HG03139 (cell line): ENCODE data around the gene NID2.

Source experiments
- ATAC-seq: cut with Tn5 transposase; IDR thresholded peaks from one replicate; pipeline ENCODE4 v1.9.1; 2021; ENCODE audit not compliant: unreplicated experiment

The NID2 gene

DNA sequence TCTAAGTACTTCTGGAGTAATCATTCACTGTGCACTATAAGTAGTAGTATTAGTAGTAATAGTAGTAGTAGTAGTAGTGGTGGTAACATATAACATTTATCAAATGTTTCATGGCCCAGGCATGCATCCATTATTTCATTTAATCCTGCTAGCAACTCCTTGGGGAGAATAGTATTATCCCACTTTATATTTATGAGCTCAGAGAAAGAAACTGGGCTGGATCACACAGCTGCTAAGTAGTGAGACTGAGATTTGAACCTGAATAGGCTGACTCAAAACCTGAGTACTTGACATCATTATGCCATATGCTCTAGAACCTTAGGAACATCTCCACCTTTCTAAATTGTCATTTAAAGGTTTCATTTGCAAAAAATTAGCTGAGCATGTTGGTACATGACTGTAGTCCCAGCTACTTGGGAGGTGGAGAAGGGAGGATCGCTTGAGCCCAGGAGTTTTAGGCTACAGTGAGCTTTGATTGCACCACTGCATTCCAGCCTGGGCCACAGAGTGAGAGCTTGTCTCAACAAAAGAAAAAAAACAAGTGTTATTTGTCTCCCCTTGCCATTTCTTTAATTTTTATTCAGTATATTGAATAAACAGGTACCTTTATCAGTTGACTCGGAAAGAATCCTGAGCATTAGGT lies 11.4 kb upstream of the NID2 start:
- no peak for ATAC-seq

GRCh38 chr14:52079239-52079959 lies 10.5 kb upstream of the NID2 start:
- no peak for ATAC-seq

DNA sequence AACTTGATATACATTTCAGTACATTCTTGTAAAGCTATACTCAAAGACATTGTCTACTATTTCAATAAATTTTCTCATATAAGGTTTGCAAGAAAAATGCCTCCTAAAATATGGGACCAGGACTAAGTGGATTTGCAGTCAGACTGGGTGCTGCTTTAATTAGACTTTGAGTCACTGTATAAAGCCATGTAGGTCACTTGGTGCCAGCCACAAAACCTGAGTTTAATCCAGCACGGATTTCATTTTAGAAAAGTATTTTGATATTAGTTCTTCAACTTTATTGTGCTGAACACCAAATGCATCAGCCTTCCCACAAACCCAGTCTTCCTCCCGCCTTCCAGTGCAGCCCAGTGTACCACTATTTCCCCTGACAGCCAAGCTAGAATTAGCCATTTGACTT lies 9.9 kb upstream of the NID2 start:
- ATAC-seq = no peak

GRCh38 chr14:52078095-52078531 lies 9.3 kb upstream of the NID2 start:
- ATAC-seq = no peak

- ATAC-seq = no peak
Measured at GRCh38 chr14:52077256-52077979, 8.6 kb upstream of the NID2 start.

- ATAC-seq = no peak
Measured at GRCh38 chr14:52076334-52076733, 7.5 kb upstream of the NID2 start.

DNA sequence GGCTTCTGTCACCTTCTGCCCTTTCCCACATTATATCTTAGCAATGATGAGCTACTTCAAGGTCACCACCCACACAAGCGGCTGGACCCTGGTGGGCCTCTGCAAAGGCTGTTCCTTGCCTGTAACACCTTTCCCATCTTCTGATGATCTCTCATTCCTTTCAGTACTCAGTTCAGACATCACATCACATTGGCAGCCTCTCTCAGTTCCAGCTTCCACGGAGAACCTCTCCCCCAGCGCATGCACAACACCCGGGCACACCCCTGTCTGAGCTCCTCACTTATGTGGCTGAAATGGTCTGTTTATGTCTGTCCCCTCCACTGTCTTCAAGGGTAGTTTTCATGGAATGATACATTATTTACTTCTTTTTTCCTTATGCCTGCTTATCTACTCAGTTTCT lies 6.5 kb upstream of the NID2 start:
- no peak for ATAC-seq

GRCh38 chr14:52073251-52073650 lies 4.4 kb upstream of the NID2 start:
- ATAC-seq = no peak

GRCh38 chr14:52072266-52072780 lies 3.5 kb upstream of the NID2 start:
- no peak for ATAC-seq

- ATAC-seq = no peak
Measured at GRCh38 chr14:52071675-52072074, 2.8 kb upstream of the NID2 start.

- no peak for ATAC-seq
Measured at GRCh38 chr14:52070051-52070431, 1.2 kb upstream of the NID2 start.

DNA sequence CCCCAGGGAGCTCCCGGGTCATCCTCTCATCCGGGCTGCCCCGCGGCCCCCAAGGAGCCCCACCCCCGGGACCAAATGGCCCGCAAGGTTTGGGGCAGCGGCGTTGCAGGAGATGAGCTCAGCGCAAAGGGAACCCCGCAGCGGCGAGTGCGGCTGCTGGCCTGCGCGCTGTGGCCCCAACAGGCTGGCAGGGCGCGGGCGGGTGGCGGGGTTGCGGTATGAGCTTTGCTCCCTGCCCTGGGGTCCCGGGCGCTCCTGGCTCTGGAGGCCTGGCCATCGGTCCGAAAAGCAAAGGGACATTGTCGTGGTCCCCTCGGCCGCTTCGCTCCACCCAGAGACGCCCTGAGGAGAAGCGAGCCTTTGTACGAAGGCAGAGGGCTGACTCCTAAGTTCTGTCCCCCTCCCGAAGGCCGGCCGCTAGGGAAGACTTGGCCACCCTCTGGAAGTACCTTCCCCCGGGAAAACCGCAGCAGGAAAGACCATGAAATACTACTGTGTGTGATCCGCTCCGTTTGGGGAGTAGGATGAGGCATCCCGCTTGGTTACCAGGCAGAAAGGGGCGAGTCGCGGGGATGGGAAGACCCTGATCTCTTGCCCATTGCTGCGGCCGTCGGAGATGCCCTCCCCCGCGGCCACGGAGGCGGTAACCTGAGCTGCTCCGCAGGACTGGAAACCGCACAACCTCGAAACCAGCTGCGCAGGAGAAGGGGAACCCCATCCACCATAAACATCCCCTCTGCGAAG lies 620 bp upstream of the NID2 start:
- ATAC-seq = no peak

DNA sequence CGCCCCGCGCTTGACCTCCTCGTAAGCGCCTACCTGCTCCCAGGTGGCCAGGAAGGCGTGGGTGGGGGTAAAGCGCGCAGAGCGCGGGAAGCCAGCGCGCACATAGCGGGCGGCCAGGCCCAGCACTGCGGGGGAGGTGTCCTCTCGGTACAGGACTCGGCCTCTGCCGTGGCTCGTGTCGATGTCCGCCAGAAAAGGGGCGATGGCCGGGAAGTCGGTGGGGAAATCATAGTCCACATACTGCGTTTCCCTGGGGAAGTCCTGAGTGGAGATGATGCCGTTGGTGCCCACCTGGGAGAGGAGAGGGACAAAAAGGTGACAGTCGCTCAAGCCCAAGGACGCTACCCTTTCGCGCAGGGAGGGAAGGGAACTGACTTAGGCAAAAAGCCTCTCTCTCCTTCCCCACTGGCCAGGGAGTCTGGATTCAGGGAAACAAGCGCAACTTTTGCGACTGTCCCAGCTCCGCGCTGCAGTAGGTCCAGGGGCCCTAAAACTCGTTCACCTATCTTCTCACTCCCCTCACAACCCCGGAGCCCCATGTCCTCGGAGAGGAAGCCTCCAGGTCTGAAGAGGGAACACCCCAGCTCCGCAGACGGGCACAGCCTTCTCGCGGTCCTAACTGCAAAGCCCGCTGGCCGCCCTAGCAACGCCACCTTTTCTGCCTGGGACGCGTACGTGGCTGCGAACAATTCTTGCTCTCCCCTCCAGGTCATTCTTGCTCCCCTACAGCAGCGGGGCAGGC lies 815 bp downstream of the NID2 start:
- ATAC-seq = no peak

- no peak for ATAC-seq
Measured at GRCh38 chr14:52064174-52064573, 4.7 kb downstream of the NID2 start.

- ATAC-seq = no peak
Measured at GRCh38 chr14:52063052-52063462, 5.8 kb downstream of the NID2 start.

DNA sequence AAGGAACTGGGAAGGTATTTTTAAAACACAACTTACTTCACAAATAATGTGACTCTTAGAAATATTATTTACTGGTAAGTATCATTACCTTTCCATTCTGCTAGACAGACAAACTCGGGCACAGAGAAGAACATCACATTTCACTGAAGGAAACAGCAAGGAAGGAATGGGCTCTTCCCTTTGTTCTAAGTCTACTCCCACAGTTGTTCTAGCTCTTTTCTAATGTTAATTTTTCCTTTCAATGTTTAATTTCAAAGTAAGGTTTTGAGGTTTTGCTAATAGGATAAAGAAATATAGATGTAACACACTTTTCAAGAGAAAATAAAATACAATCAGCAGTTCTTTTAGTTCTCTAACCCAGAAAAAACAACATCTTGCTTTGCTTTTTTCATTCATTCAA lies 7.0 kb downstream of the NID2 start:
- ATAC-seq = no peak

DNA sequence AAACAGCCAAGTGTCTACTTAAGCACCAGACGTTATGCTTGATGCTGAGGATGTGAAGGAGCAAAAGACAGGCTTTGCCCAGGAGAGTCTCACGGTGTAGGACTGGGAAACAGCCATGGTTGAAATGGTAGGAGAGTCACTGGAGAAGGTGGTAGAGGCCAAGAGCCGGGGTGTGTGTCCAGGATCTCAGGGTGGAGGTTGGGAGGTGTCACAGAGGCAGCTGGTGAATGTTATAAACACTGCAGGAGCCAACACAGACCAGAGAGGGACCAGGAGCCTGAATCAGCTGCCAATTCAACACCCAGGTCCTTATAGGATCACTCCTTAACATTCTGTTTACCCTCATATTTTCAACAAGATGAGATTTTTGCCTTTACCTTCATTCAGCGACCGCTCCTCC lies 7.5 kb downstream of the NID2 start:
- ATAC-seq = no peak

DNA sequence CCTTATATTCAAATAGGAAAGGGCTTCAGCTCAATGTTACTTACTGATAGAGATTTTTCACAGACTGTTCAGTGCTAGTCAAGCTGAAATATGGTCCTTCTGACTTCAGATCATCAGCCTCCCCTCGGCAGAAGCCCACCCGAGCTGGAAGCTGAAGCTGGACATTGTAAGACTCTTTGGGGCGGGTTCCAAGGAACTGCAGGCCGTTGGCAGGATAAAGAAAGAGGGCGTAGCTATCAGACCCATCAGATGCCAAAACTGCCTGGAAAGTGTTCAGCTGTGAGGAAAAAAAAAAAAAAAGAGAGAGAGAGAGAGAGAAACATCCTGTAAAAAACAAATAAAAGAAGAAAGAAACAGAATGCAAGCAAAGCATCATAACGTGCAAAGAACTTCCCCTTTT lies 8.8 kb downstream of the NID2 start:
- ATAC-seq = no peak

- no peak for ATAC-seq
Measured at GRCh38 chr14:52059649-52060048, 9.2 kb downstream of the NID2 start.

GRCh38 chr14:52058341-52058740 lies 10.5 kb downstream of the NID2 start:
- no peak for ATAC-seq

- ATAC-seq = no peak
Measured at GRCh38 chr14:52055167-52055566, 13.7 kb downstream of the NID2 start.
